Measurements from ENCODE around the gene IRF4.

Gene IRF4

GRCh38 chr6:449486-450419 lies 58.2 kb downstream of the IRF4 start:
- ChIA-PET CTCF (no interaction called here), POLR2A (no interaction called here)
- Histone ChIP-seq H3K9me3 (ENCODE audit: control extremely low read depth in 1 of 5, control insufficient read depth in 4 of 5, insufficient read depth in 2 of 5, low read depth in 1 of 5, low read length in 4 of 5) (no peaks in the 10 kb centered on the region), H3K4me1 (ENCODE audit: control extremely low read depth in 1 of 4, control insufficient read depth in 4 of 4, insufficient read depth in 4 of 4, low read length in 3 of 4) (peaks cover 0 to 17% (median 4%) of the 10 kb centered on the region in 4 experiments), H3K4me3 (ENCODE audit: control insufficient read depth in 1 of 7, extremely low read depth in 1 of 7, insufficient read depth in 4 of 7, low read depth in 2 of 7, low read length in 6 of 7) (no peak overlapping the region), H3K36me3 (ENCODE audit: control insufficient read depth in 4 of 4, insufficient read depth in 4 of 4, low read length in 3 of 4) (no peaks in the 10 kb centered on the region), H3K27ac (ENCODE audit: insufficient read depth in 1 of 2, low read depth in 1 of 2, low read length in 2 of 2, poor library complexity in 1 of 2, severe bottlenecking in 2 of 2) (no peak overlapping the region), H3K27me3 (replicated peaks in 2 of 5; ENCODE audit: control insufficient read depth in 4 of 5, insufficient read depth in 5 of 5, low read length in 4 of 5) (peaks cover 0 to 19% (median 2%) of the 10 kb centered on the region in 5 experiments)
- no peak for DNase-seq
- 93% methylated on average over 48 of the region's 62 CpGs for WGBS (ENCODE audit: insufficient coverage)

DNA sequence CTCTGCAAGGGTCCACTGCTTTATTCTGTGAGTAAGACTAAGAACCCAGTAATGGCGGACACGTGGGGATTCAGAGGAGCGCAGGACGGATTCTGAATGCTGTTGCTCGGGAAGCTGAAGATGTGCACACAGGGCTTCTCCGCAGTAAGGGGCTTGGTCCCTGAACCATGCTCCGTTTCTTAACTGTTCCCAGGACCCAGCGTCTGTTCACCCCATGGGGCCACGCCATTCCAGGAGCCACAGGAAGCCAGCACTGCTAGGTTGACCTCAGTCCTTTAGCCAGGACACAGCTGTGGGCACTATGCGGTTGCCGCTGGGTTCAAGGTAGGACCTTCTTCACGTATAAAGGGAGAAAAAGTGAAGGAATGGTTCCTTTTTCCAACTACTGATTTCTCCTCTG lies 59.8 kb downstream of the IRF4 start:
- Histone ChIP-seq H3K4me1 (ENCODE audit: control extremely low read depth in 1 of 4, control insufficient read depth in 4 of 4, insufficient read depth in 4 of 4, low read length in 3 of 4) (peaks cover 0 to 4% (median 0%) of the 10 kb centered on the region in 4 experiments), H3K27me3 (replicated peaks in 2 of 5; ENCODE audit: control insufficient read depth in 4 of 5, insufficient read depth in 5 of 5, low read length in 4 of 5) (peaks cover 0 to 19% (median 2%) of the 10 kb centered on the region in 5 experiments), H3K4me3 (ENCODE audit: control insufficient read depth in 1 of 7, extremely low read depth in 1 of 7, insufficient read depth in 4 of 7, low read depth in 2 of 7, low read length in 6 of 7) (no peak overlapping the region), H3K9me3 (ENCODE audit: control extremely low read depth in 1 of 5, control insufficient read depth in 4 of 5, insufficient read depth in 2 of 5, low read depth in 1 of 5, low read length in 4 of 5) (no peaks in the 10 kb centered on the region), H3K36me3 (ENCODE audit: control insufficient read depth in 4 of 4, insufficient read depth in 4 of 4, low read length in 3 of 4) (no peaks in the 10 kb centered on the region), H3K27ac (ENCODE audit: insufficient read depth in 1 of 2, low read depth in 1 of 2, low read length in 2 of 2, poor library complexity in 1 of 2, severe bottlenecking in 2 of 2) (no peak overlapping the region)
- ChIA-PET POLR2A (no interaction called here), CTCF (no interaction called here)
- no peak for DNase-seq
- 98% methylated on average over 10 of the region's 12 CpGs for WGBS (ENCODE audit: insufficient coverage)

GRCh38 chr6:451847-452246 lies 60.3 kb downstream of the IRF4 start:
- CTCF ChIA-PET, result no interaction called here
- no peak overlapping the region for H3K4me3 ChIP-seq (ENCODE audit: control insufficient read depth in 1 of 7, extremely low read depth in 1 of 7, insufficient read depth in 4 of 7, low read depth in 2 of 7, low read length in 6 of 7)
- H3K36me3 ChIP-seq (ENCODE audit: control insufficient read depth in 4 of 4, insufficient read depth in 4 of 4, low read length in 3 of 4), result no peaks in the 10 kb centered on the region
- peaks cover 0 to 1% (median 0%) of the 10 kb centered on the region in 4 experiments for H3K4me1 ChIP-seq (ENCODE audit: control extremely low read depth in 1 of 4, control insufficient read depth in 4 of 4, insufficient read depth in 4 of 4, low read length in 3 of 4)
- WGBS (ENCODE audit: insufficient coverage), result 100% methylated on average over 6 of the region's 8 CpGs
- no peak overlapping the region for H3K27ac ChIP-seq (ENCODE audit: insufficient read depth in 1 of 2, low read depth in 1 of 2, low read length in 2 of 2, poor library complexity in 1 of 2, severe bottlenecking in 2 of 2)
- POLR2A ChIA-PET, result interaction anchor here (0.6 kb wide), 1 partner anchor 57 kb away, joined by 6 read pairs; no protein-coding TSS in a partner anchor
- no peaks in the 10 kb centered on the region for H3K9me3 ChIP-seq (ENCODE audit: control extremely low read depth in 1 of 5, control insufficient read depth in 4 of 5, insufficient read depth in 2 of 5, low read depth in 1 of 5, low read length in 4 of 5)
- peaks cover 0 to 19% (median 2%) of the 10 kb centered on the region in 5 experiments for H3K27me3 ChIP-seq (replicated peaks in 2 of 5; ENCODE audit: control insufficient read depth in 4 of 5, insufficient read depth in 5 of 5, low read length in 4 of 5)
- no peak for DNase-seq

DNA sequence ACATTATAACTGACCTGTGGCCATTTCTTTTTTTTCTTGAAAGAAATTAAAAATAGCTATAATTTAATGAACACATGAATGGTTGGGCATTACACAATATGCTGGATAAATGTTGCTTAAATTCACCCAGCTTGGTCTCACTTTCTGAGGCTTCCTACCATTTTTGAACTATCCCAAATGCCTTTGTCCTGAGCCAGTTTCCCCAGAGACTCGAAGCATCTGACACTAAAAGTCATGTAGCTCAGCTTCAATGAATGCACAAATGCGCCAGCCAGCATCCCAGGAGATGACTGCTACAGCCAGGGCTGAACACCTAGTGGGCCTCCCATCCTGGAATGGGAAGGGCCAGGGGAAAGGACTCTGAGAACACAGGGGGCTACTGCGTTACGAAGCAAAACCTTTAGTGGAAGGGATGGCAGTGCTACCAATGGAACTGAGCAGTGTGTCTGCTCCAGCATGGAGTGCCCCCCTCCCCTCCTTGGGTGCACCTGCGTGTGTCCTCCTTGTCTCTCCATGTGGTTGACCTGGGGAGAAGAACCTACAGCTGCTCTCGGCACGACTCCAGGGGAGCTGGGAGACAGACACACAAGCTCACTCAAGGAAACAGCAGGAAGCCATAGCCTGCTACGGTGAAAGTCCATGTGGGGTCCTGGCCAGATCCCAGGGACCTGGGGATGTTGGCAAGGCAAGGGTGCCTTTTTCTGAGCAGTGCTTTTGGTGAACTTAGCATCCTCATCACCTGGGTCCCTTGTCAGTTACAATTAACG lies 60.9 kb downstream of the IRF4 start:
- Histone ChIP-seq H3K4me3 (ENCODE audit: control insufficient read depth in 1 of 7, extremely low read depth in 1 of 7, insufficient read depth in 4 of 7, low read depth in 2 of 7, low read length in 6 of 7) (no peak overlapping the region), H3K9me3 (ENCODE audit: control extremely low read depth in 1 of 5, control insufficient read depth in 4 of 5, insufficient read depth in 2 of 5, low read depth in 1 of 5, low read length in 4 of 5) (peaks cover 0 to 3% (median 0%) of the 10 kb centered on the region in 5 experiments), H3K4me1 (ENCODE audit: control extremely low read depth in 1 of 4, control insufficient read depth in 4 of 4, insufficient read depth in 4 of 4, low read length in 3 of 4) (no peaks in the 10 kb centered on the region), H3K36me3 (ENCODE audit: control insufficient read depth in 4 of 4, insufficient read depth in 4 of 4, low read length in 3 of 4) (no peaks in the 10 kb centered on the region), H3K27me3 (replicated peaks in 2 of 5; ENCODE audit: control insufficient read depth in 4 of 5, insufficient read depth in 5 of 5, low read length in 4 of 5) (peaks cover 0 to 19% (median 3%) of the 10 kb centered on the region in 5 experiments), H3K27ac (ENCODE audit: insufficient read depth in 1 of 2, low read depth in 1 of 2, low read length in 2 of 2, poor library complexity in 1 of 2, severe bottlenecking in 2 of 2) (no peak overlapping the region)
- no peak for DNase-seq
- CTCF ChIA-PET, result no interaction called here
- 88% methylated on average over 8 of the region's 9 CpGs for WGBS (ENCODE audit: insufficient coverage)
- POLR2A ChIA-PET, result interaction anchor here (0.6 kb wide), 1 partner anchor 57 kb away, joined by 6 read pairs; no protein-coding TSS in a partner anchor

DNA sequence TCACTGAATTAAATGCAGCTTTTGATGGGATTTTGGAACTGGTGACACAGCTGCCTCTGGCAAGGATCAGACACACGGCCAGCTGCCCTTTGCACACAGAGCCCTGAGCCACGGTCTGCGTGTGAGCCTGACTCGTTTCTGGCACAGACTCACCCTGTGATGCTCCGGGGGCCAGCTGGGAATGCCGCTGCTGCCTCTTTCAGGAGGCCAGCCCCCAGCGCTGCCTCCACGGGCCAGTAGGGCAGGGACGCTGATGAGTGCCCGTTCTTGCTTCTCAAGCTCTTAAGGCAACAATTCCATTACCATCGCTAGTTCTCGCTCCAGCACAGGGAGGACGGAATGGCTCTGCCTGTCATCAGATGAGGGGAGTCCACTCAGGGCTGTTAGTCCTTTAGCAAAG lies 61.6 kb downstream of the IRF4 start:
- no peak for DNase-seq
- ChIA-PET CTCF (no interaction called here), POLR2A (interaction anchor here (0.6 kb wide), 1 partner anchor 184 kb away, joined by 3 read pairs; no protein-coding TSS in a partner anchor)
- 89% methylated on average over 13 of the region's 13 CpGs for WGBS (ENCODE audit: insufficient coverage)
- Histone ChIP-seq H3K27me3 (replicated peaks in 2 of 5; ENCODE audit: control insufficient read depth in 4 of 5, insufficient read depth in 5 of 5, low read length in 4 of 5) (peaks cover 0 to 19% (median 3%) of the 10 kb centered on the region in 5 experiments), H3K4me1 (ENCODE audit: control extremely low read depth in 1 of 4, control insufficient read depth in 4 of 4, insufficient read depth in 4 of 4, low read length in 3 of 4) (no peaks in the 10 kb centered on the region), H3K36me3 (ENCODE audit: control insufficient read depth in 4 of 4, insufficient read depth in 4 of 4, low read length in 3 of 4) (no peaks in the 10 kb centered on the region), H3K9me3 (ENCODE audit: control extremely low read depth in 1 of 5, control insufficient read depth in 4 of 5, insufficient read depth in 2 of 5, low read depth in 1 of 5, low read length in 4 of 5) (peaks cover 0 to 3% (median 0%) of the 10 kb centered on the region in 5 experiments), H3K27ac (ENCODE audit: insufficient read depth in 1 of 2, low read depth in 1 of 2, low read length in 2 of 2, poor library complexity in 1 of 2, severe bottlenecking in 2 of 2) (no peak overlapping the region), H3K4me3 (ENCODE audit: control insufficient read depth in 1 of 7, extremely low read depth in 1 of 7, insufficient read depth in 4 of 7, low read depth in 2 of 7, low read length in 6 of 7) (no peak overlapping the region)

DNA sequence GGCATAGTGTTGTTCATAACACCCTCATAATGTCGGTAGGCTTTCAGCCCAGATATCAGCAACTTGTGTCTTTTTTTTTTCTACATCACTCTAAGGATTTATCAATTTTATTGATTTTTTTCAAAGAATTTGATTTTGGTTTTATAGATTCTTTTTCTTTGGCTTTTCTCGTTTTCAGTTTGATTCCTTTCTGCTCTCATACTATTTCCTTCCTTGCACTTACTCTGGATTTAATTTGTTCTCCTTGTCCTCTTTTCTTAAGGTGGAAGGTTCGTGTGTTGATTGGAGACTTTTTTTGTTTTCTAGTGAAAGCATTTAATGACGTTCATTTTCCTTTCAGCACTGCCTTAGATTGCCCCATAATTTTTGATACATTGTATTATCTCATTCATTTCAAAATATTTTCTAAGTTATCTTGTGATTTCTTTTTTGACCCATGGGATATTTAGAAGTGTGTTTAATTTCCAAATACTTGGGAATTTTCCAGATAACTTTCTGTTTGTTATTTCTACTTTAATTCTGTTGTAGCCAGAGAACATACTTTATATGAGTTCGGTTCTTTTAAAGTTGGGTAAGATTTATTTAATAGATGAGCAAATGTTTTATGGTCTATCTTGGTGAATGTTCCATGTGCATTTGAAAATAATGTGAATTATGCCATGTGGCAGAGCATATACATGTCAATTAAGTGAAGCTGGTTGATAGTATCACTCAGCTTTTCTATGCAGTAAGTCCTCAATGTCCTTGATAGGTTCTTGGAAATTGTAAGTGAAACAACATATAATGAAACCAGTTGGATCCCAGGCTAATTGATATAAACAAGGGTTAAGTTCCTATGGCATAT lies 62.8 kb downstream of the IRF4 start:
- Histone ChIP-seq H3K4me1 (ENCODE audit: control extremely low read depth in 1 of 4, control insufficient read depth in 4 of 4, insufficient read depth in 4 of 4, low read length in 3 of 4) (no peaks in the 10 kb centered on the region), H3K27me3 (replicated peaks in 2 of 5; ENCODE audit: control insufficient read depth in 4 of 5, insufficient read depth in 5 of 5, low read length in 4 of 5) (peaks cover 0 to 19% (median 3%) of the 10 kb centered on the region in 5 experiments), H3K27ac (ENCODE audit: insufficient read depth in 1 of 2, low read depth in 1 of 2, low read length in 2 of 2, poor library complexity in 1 of 2, severe bottlenecking in 2 of 2) (no peak overlapping the region), H3K4me3 (ENCODE audit: control insufficient read depth in 1 of 7, extremely low read depth in 1 of 7, insufficient read depth in 4 of 7, low read depth in 2 of 7, low read length in 6 of 7) (no peak overlapping the region), H3K36me3 (ENCODE audit: control insufficient read depth in 4 of 4, insufficient read depth in 4 of 4, low read length in 3 of 4) (no peaks in the 10 kb centered on the region), H3K9me3 (ENCODE audit: control extremely low read depth in 1 of 5, control insufficient read depth in 4 of 5, insufficient read depth in 2 of 5, low read depth in 1 of 5, low read length in 4 of 5) (peaks cover 0 to 3% (median 0%) of the 10 kb centered on the region in 5 experiments)
- POLR2A ChIA-PET, result no interaction called here
- CTCF ChIA-PET, result no interaction called here
- DNase-seq, result no peak
- 86% methylated on average over 1 of the region's 5 CpGs for WGBS (ENCODE audit: insufficient coverage)

Measured in common myeloid progenitor, CD34-positive (primary cell).